IMR-90 (cell line): ENCODE measurements around the gene F3. TPM values are rescaled to one million over a fixed set of nuclear protein-coding genes. Genes with fewer than 3 reads are reported as not detected.

ENCODE experiments used
- ATAC-seq: fragments of 200-7000 bp; cut with Tn5 transposase; 2 replicates; pipeline ENCODE4 v1.9.1; 2020; ENCODE audit warnings: low read depth, mild to moderate bottlenecking, moderate library complexity
- BruUV-seq: library from RNA; stranded (reverse); fragments of 400-500 nt; replicated peaks from 2 replicates; lab custom pipeline; 2021; lab: Mats Ljungman, UMichigan
- CTCF ChIA-PET: fragments of 300-600 bp; formaldehyde crosslinking; extraction: SDS; loops from one replicate; lab custom pipeline; 2021; ENCODE audit warnings: antibody characterized with exemption; lab: Yijun Ruan, JAX
- POLR2A ChIA-PET: fragments of 300-600 bp; sonication (Branson Sonifier 250); formaldehyde crosslinking; loops from one replicate; lab custom pipeline; 2022; ENCODE audit warnings: antibody characterized with exemption; ENCODE audit not compliant: unreplicated experiment; lab: Charles Lee
- DNase-seq: peaks from one replicate; pipeline ENCODE4 v3.0.0; 2013
- H2AFZ ChIP-seq: replicated peaks from 2 replicates; pipeline ENCODE3; 2013; ENCODE audit warnings: low read length, mild to moderate bottlenecking; ENCODE audit not compliant: poor library complexity
- H2AK5ac ChIP-seq: 2 replicates; pipeline ENCODE4 v1.6.1; 2013; ENCODE audit warnings: low read depth, low read length, inconsistent platforms
- H2AK9ac ChIP-seq: replicated peaks from 2 replicates; pipeline ENCODE3; 2013; ENCODE audit warnings: mild to moderate bottlenecking, low read depth, low read length, moderate library complexity; ENCODE audit not compliant: poor library complexity
- H2BK120ac ChIP-seq: 2 replicates; pipeline ENCODE4 v1.6.1; 2013; ENCODE audit warnings: low read depth, low read length, inconsistent platforms
- H2BK15ac ChIP-seq: 3 replicates; pipeline ENCODE4 v1.6.1; 2013; ENCODE audit warnings: low read depth, low read length, inconsistent platforms
- H2BK20ac ChIP-seq: 2 replicates; pipeline ENCODE4 v1.6.1; 2013; ENCODE audit warnings: low read depth, mild to moderate bottlenecking, inconsistent platforms, low read length, moderate library complexity
- H2BK5ac ChIP-seq: 2 replicates; pipeline ENCODE4 v1.6.1; 2013; ENCODE audit warnings: mild to moderate bottlenecking, low read depth, low read length, inconsistent platforms; ENCODE audit not compliant: poor library complexity, severe bottlenecking
- H3K14ac ChIP-seq: replicated peaks from 2 replicates; pipeline ENCODE4 v1.6.1; 2013; ENCODE audit warnings: low read depth, low read length, inconsistent platforms
- H3K18ac ChIP-seq: 2 replicates; pipeline ENCODE4 v1.6.1; 2013; ENCODE audit warnings: low read depth, low read length, control low read depth
- H3K23ac ChIP-seq: 2 replicates; pipeline ENCODE4 v1.6.1; 2013; ENCODE audit warnings: low read depth, low read length, inconsistent platforms
- H3K27ac ChIP-seq: 2 replicates; pipeline ENCODE4 v1.5.1; 2013; ENCODE audit warnings: mild to moderate bottlenecking, control low read depth, low read length; ENCODE audit not compliant: insufficient read depth
- H3K27me3 ChIP-seq: 2 replicates; pipeline ENCODE4 v1.6.1; 2013; ENCODE audit warnings: low read length; ENCODE audit not compliant: control insufficient read depth, insufficient read depth
- H3K36me3 ChIP-seq: 2 replicates; pipeline ENCODE4 v1.6.1; 2013; ENCODE audit warnings: low read length, mixed read lengths; ENCODE audit not compliant: control insufficient read depth, insufficient read depth
- H3K4ac ChIP-seq: 2 replicates; pipeline ENCODE4 v1.6.1; 2013; ENCODE audit warnings: low read depth, low read length, inconsistent platforms
- H3K4me1 ChIP-seq: 2 replicates; pipeline ENCODE4 v1.6.1; 2013; ENCODE audit warnings: low read length, mixed read lengths; ENCODE audit not compliant: control insufficient read depth, insufficient read depth
- H3K4me2 ChIP-seq: 2 replicates; pipeline ENCODE4 v1.6.1; 2013; ENCODE audit warnings: low read depth, mild to moderate bottlenecking, control low read depth, low read length, moderate library complexity
- H3K4me3 ChIP-seq: 2 replicates; pipeline ENCODE4 v1.5.1; 2013; ENCODE audit warnings: low read depth, mild to moderate bottlenecking, control low read depth, low read length, moderate library complexity; ENCODE audit not compliant: insufficient read depth
- H3K56ac ChIP-seq: 2 replicates; pipeline ENCODE4 v1.6.1; 2013; ENCODE audit warnings: low read length, inconsistent platforms; ENCODE audit not compliant: insufficient read depth; ENCODE audit errors: extremely low read depth
- H3K79me1 ChIP-seq, 2 experiments: 2 replicates each; pipeline ENCODE4 v1.6.1; 2013; ENCODE audit warnings: low read length in 2 of 2, inconsistent platforms in 1 of 2, low read depth in 1 of 2
- H3K9ac ChIP-seq: 2 replicates; pipeline ENCODE4 v1.6.1; 2013; ENCODE audit warnings: low read depth, low read length, control low read depth
- H3K9me1 ChIP-seq: 2 replicates; pipeline ENCODE4 v1.6.1; 2013; ENCODE audit warnings: low read length, inconsistent platforms; ENCODE audit not compliant: insufficient read depth
- H3K9me3 ChIP-seq: 2 replicates; pipeline ENCODE4 v1.6.1; 2013; ENCODE audit warnings: low read length; ENCODE audit not compliant: control insufficient read depth, insufficient read depth
- H4K20me1 ChIP-seq: 2 replicates; pipeline ENCODE4 v1.6.1; 2013; ENCODE audit warnings: low read length, inconsistent platforms; ENCODE audit not compliant: insufficient read depth
- H4K5ac ChIP-seq: 2 replicates; pipeline ENCODE4 v1.6.1; 2013; ENCODE audit warnings: mild to moderate bottlenecking, low read depth, low read length, control low read depth
- H4K8ac ChIP-seq, 2 experiments: 2 replicates each; pipeline ENCODE4 v1.6.1; 2013; ENCODE audit warnings: low read depth in 2 of 2, low read length in 2 of 2, control low read depth in 1 of 2, inconsistent platforms in 1 of 2
- H4K91ac ChIP-seq: 2 replicates; pipeline ENCODE4 v1.6.1; 2013; ENCODE audit warnings: low read depth, low read length, inconsistent platforms; ENCODE audit not compliant: insufficient read depth
- BHLHE40 ChIP-seq: fragments of 150-350 bp; IDR thresholded peaks from 2 replicates; pipeline ENCODE4 v1.6.1; 2016; ENCODE audit warnings: mild to moderate bottlenecking, low read depth, low read length
- CEBPB ChIP-seq: IDR thresholded peaks from 2 replicates; pipeline ENCODE4 v1.6.1; 2012; ENCODE audit warnings: low read depth, low read length, improper control_type of control experiment
- CHD1 ChIP-seq: IDR thresholded peaks from 2 replicates; pipeline ENCODE4 v1.6.1; 2012; ENCODE audit warnings: low read depth, low read length, improper control_type of control experiment
- FOS ChIP-seq: fragments of 150-350 bp; IDR thresholded peaks from 2 replicates; pipeline ENCODE4 v1.6.1; 2016; ENCODE audit warnings: low read depth, low read length
- MAFK ChIP-seq: IDR thresholded peaks from 2 replicates; pipeline ENCODE4 v1.6.1; 2012; ENCODE audit warnings: low read depth, low read length, improper control_type of control experiment
- MAZ ChIP-seq: IDR thresholded peaks from 2 replicates; pipeline ENCODE4 v1.6.1; 2012; ENCODE audit warnings: low read depth, mild to moderate bottlenecking, low read length, improper control_type of control experiment, moderate library complexity, borderline replicate concordance
- MXI1 ChIP-seq: IDR thresholded peaks from 2 replicates; pipeline ENCODE4 v1.6.1; 2012; ENCODE audit warnings: low read depth, mild to moderate bottlenecking, low read length, moderate library complexity, borderline replicate concordance
- POLR2A ChIP-seq: IDR thresholded peaks from 2 replicates; pipeline ENCODE4 v1.6.1; 2012; ENCODE audit warnings: mild to moderate bottlenecking, low read depth, low read length
- RAD21 ChIP-seq: IDR thresholded peaks from 2 replicates; pipeline ENCODE4 v1.6.1; 2012; ENCODE audit warnings: low read length, improper control_type of control experiment
- RCOR1 ChIP-seq: IDR thresholded peaks from 2 replicates; pipeline ENCODE4 v1.6.1; 2012; ENCODE audit warnings: mild to moderate bottlenecking, low read length, improper control_type of control experiment; ENCODE audit not compliant: insufficient replicate concordance
- RFX5 ChIP-seq: IDR thresholded peaks from 2 replicates; pipeline ENCODE4 v1.8.0; 2012; ENCODE audit warnings: low read depth, mild to moderate bottlenecking, low read length, moderate library complexity
- SMC3 ChIP-seq: fragments of 150-350 bp; IDR thresholded peaks from 2 replicates; pipeline ENCODE4 v1.6.1; 2016; ENCODE audit warnings: low read depth, mild to moderate bottlenecking, antibody characterized with exemption, low read length, moderate library complexity
- WGBS, 2 experiments: methylation state at CpG; one replicate each; pipeline versions ENCODE4 v1.1.5 to v1.1.7; 2013; ENCODE audit warnings: missing lambda C conversion rate in 2 of 2; ENCODE audit not compliant: insufficient read length in 1 of 2; ENCODE audit errors: extremely low coverage in 2 of 2; 5-methylcytosine and 5-hydroxymethylcytosine counted together
- dilution Hi-C: fragments of 300-500 bp; cut with HindIII; formaldehyde crosslinking; loops from one replicate; pipeline ENCODE4 v1.14.3; 2018; ENCODE audit warnings: low sequenced_read_pairs; ENCODE audit not compliant: unreplicated experiment
- in situ Hi-C: fragments of 300-500 bp; cut with MboI; formaldehyde crosslinking; loops from 3 replicates; pipeline ENCODE4 v1.14.3; 2019; ENCODE audit warnings: low sequenced_read_pairs, inconsistent platforms, mixed read lengths
- intact Hi-C: fragments of 100-400 bp; cut with micrococcal nuclease; formaldehyde crosslinking; loops from 2 replicates; pipeline ENCODE4 v1.10.0; 2022
- polyA plus RNA-seq, 3 experiments: library from polyadenylated mRNA; depleted of rRNA; stranded (reverse); fragments of >200 nt; gene quantifications; 2 replicates each; pipeline ENCODE4 v1.2.3, GENCODE V29; 2012; ENCODE audit warnings: low replicate concordance in 1 of 3
- total RNA-seq: library from RNA; depleted of rRNA; stranded (reverse); fragments of >200 nt; gene quantifications from 2 replicates; pipeline ENCODE4 v1.2.3, GENCODE V29; 2012
- TF ChIP-seq, protein P1 (sequence below): conservative IDR thresholded peaks from 2 replicates; pipeline ENCODE4 v1.5.1; 2012; ENCODE audit warnings: mild to moderate bottlenecking, low read depth, low read length, improper control_type of control experiment
- TF ChIP-seq, protein P2 (sequence below): fragments of 150-350 bp; IDR thresholded peaks from 2 replicates; pipeline ENCODE4 v1.6.1; 2017; ENCODE audit warnings: mild to moderate bottlenecking, antibody characterized with exemption, low read length, low read depth
- TF ChIP-seq, protein P3 (sequence below): fragments of 150-350 bp; IDR thresholded peaks from 2 replicates; pipeline ENCODE4 v1.6.1; 2016; ENCODE audit warnings: low read depth, mild to moderate bottlenecking, low read length, moderate library complexity, borderline replicate concordance

F3 gene
- total and polyA plus RNA-seq, 2 of the 4 experiments (the other 2 are of a cell fraction): 75.6 to 126 TPM

DNA sequence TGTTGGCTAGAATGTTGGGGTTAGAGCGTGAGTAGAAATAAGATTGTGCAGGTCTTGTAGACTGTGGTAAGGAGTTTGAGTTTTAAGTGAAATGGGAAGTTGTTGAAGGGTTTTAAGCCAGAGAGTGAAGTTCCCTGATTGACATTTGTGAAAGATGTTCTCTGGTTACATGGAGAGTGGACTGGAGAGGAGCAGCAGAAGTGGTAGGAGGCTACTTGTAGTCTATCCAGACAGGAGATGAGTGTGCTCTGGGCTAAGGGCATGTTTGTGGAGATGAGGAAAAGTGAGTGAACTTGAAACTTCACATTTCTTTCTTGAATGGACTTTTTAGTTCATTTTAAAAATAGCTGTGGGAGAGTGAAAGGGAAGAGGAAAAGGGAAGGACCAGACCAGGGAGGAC is 37.0 kb downstream of the F3 start:
- H2BK5ac ChIP-seq: no peak overlapping the region
- H3K14ac ChIP-seq: no peak overlapping the region
- no peaks in the 10 kb centered on the region for H3K9me3 ChIP-seq
- no peak overlapping the region for H3K18ac ChIP-seq
- H3K27ac ChIP-seq: no peak overlapping the region
- no peaks in the 10 kb centered on the region for H3K4me1 ChIP-seq
- H2BK20ac ChIP-seq: no peak overlapping the region
- no peak overlapping the region for H4K91ac ChIP-seq
- DNase-seq (no peak), ATAC-seq (no peak)
- no peak overlapping the region for H3K9ac ChIP-seq
- no peaks in the 10 kb centered on the region; the same call in 1 of the 2 replicates for H3K9me1 ChIP-seq
- intact Hi-C loops (no loop called here), in situ Hi-C loops (no loop called here), dilution Hi-C loops (no loop called here)
- no peak overlapping the region for H4K8ac ChIP-seq
- BruUV-seq: no TSS peak
- CTCF ChIA-PET: interaction anchor here (1.5 kb wide), 1 partner anchor 23 kb away, joined by 3 read pairs; no protein-coding TSS in a partner anchor
- POLR2A ChIA-PET: no interaction called here
- TF ChIP-seq POLR2A (no peak), MAFK (no peak), MAZ (no peak), RFX5 (no peak), MXI1 (no peak), BHLHE40 (no peak), RAD21 (no peak), RCOR1 (no peak), SMC3 (no peak), CHD1 (no peak), CEBPB (no peak), FOS (no peak)
- TF ChIP-seq, protein P1, sequence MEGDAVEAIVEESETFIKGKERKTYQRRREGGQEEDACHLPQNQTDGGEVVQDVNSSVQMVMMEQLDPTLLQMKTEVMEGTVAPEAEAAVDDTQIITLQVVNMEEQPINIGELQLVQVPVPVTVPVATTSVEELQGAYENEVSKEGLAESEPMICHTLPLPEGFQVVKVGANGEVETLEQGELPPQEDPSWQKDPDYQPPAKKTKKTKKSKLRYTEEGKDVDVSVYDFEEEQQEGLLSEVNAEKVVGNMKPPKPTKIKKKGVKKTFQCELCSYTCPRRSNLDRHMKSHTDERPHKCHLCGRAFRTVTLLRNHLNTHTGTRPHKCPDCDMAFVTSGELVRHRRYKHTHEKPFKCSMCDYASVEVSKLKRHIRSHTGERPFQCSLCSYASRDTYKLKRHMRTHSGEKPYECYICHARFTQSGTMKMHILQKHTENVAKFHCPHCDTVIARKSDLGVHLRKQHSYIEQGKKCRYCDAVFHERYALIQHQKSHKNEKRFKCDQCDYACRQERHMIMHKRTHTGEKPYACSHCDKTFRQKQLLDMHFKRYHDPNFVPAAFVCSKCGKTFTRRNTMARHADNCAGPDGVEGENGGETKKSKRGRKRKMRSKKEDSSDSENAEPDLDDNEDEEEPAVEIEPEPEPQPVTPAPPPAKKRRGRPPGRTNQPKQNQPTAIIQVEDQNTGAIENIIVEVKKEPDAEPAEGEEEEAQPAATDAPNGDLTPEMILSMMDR: no peak
- TF ChIP-seq, protein P2, sequence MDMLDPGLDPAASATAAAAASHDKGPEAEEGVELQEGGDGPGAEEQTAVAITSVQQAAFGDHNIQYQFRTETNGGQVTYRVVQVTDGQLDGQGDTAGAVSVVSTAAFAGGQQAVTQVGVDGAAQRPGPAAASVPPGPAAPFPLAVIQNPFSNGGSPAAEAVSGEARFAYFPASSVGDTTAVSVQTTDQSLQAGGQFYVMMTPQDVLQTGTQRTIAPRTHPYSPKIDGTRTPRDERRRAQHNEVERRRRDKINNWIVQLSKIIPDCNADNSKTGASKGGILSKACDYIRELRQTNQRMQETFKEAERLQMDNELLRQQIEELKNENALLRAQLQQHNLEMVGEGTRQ: no peak
- TF ChIP-seq, protein P3, sequence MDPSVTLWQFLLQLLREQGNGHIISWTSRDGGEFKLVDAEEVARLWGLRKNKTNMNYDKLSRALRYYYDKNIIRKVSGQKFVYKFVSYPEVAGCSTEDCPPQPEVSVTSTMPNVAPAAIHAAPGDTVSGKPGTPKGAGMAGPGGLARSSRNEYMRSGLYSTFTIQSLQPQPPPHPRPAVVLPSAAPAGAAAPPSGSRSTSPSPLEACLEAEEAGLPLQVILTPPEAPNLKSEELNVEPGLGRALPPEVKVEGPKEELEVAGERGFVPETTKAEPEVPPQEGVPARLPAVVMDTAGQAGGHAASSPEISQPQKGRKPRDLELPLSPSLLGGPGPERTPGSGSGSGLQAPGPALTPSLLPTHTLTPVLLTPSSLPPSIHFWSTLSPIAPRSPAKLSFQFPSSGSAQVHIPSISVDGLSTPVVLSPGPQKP: no peak
- no peak overlapping the region for H3K4me3 ChIP-seq
- H3K79me1 ChIP-seq: peaks cover 0 to 2% of the 10 kb centered on the region in 2 experiments; a peak in 1 of 4 replicates
- H2BK15ac ChIP-seq: no peak overlapping the region
- H3K23ac ChIP-seq: no peak overlapping the region
- no peak overlapping the region for H2AFZ ChIP-seq
- WGBS, 2 experiments: 86 to 100% methylated on average over 1 of the region's 1 CpG
- H4K5ac ChIP-seq: no peak overlapping the region
- no peak overlapping the region for H2AK9ac ChIP-seq
- H3K27me3 ChIP-seq: no peaks in the 10 kb centered on the region
- no peaks in the 10 kb centered on the region for H4K20me1 ChIP-seq
- H3K36me3 ChIP-seq: peaks cover 10% of the 10 kb centered on the region
- no peak overlapping the region for H2AK5ac ChIP-seq
- no peak overlapping the region for H2BK120ac ChIP-seq
- no peak overlapping the region for H3K4me2 ChIP-seq
- H3K56ac ChIP-seq: no peak overlapping the region
- no peak overlapping the region for H3K4ac ChIP-seq
